Stimulated activated naive CD8-positive, alpha-beta T cell treated with anti-CD3 and anti-CD28 coated beads, Interleukin-15, Interleukin-2, amounts not matched to agents 100 ng/mL and 50 ng/mL, for 24 hours (primary cell): ENCODE results near the gene MRPL45.

Experiments
- H3K27ac Mint-ChIP-seq: one replicate; pipeline ENCODE4 v1.8.0; 2021; ENCODE audit warnings: mild to moderate bottlenecking, mixed read lengths
- H3K27me3 Mint-ChIP-seq: one replicate; pipeline ENCODE4 v1.8.0; 2021; ENCODE audit warnings: mixed read lengths
- H3K36me3 Mint-ChIP-seq: one replicate; pipeline ENCODE4 v1.8.0; 2021; ENCODE audit warnings: low read depth, mixed read lengths
- H3K4me1 Mint-ChIP-seq: one replicate; pipeline ENCODE4 v1.8.0; 2021; ENCODE audit warnings: low read depth, mixed read lengths
- H3K4me3 Mint-ChIP-seq: one replicate; pipeline ENCODE4 v1.8.0; 2021; ENCODE audit warnings: mild to moderate bottlenecking, mixed read lengths
- H3K9me3 Mint-ChIP-seq: one replicate; pipeline ENCODE4 v1.8.0; 2021; ENCODE audit warnings: mixed read lengths

Gene MRPL45

DNA sequence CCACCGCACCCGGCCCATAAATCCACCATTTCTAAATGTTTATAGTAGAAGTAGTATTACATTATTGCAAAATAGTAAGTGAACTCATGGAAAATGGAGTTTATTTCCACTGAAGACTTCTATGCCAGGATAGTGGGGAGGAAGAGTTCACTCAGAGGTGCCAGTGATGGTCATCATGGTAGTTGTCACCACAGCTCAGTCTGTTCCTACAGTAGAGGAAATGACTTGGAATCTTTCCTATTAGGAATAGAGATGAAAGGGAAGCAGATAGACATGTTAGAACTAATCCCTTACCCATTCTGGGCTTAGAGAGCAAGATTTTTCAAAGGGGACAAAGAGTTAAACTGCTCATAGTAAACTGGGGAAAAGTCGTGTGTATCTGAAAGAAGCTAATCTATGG, 20.1 kb downstream of the MRPL45 start:
- Mint-ChIP-seq H3K36me3 (peaks cover 48% of the 10 kb centered on the region), H3K4me1 (no peaks in the 10 kb centered on the region), H3K27me3 (no peaks in the 10 kb centered on the region), H3K27ac (no peak overlapping the region), H3K9me3 (no peaks in the 10 kb centered on the region), H3K4me3 (no peak overlapping the region)

DNA sequence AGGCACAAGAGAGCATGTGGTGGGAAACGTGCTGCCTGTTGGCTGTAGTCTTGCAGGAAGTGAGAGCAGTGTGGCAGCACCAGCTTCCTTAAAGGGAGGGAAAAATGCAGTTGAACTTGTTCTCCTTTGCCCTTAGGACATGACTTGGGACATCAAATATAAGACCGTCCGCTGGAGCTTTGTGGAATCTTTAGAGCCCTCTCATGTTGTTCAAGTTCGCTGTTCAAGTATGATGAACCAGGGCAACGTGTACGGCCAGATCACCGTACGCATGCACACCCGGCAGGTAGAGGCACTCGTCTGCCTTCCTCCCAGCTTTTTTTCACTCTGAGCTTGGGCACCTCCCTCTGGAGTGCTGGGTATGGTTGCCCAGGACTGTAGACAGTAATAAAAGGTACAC, 23.5 kb downstream of the MRPL45 start:
- Mint-ChIP-seq H3K36me3 (peaks cover 49% of the 10 kb centered on the region), H3K4me1 (peaks cover 4% of the 10 kb centered on the region), H3K9me3 (no peaks in the 10 kb centered on the region), H3K4me3 (no peak overlapping the region), H3K27me3 (no peaks in the 10 kb centered on the region), H3K27ac (no peak overlapping the region)

DNA sequence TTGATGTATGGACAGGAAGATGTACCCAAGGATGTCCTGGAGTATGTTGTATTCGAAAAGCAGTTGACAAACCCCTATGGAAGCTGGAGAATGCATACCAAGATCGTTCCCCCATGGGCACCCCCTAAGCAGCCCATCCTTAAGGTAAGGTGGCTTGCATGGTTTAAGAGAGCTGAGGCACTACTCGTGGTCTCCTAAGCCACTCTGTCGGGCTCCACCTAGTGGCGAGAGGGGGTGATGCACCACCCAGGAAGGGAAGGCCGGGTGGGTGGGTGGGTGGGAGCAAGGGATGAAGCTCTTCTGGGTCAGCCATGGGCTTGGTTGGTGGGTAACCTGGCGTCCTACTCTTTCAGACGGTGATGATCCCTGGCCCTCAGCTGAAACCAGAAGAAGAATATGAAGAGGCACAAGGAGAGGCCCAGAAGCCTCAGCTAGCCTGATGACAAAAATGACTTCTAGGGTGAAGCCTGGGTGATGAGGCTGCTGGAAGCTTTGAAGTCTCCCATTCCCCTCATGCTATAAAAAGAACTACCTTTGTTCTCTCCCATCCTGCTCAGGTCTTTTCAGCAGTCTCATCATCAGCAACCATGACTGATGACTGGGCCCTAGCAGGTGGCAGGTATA, 25.3 kb downstream of the MRPL45 start:
- no peak overlapping the region for H3K4me3 Mint-ChIP-seq
- peaks cover 41% of the 10 kb centered on the region for H3K36me3 Mint-ChIP-seq
- no peak overlapping the region for H3K27ac Mint-ChIP-seq
- no peaks in the 10 kb centered on the region for H3K27me3 Mint-ChIP-seq
- no peaks in the 10 kb centered on the region for H3K9me3 Mint-ChIP-seq
- H3K4me1 Mint-ChIP-seq, result peaks cover 4% of the 10 kb centered on the region

DNA sequence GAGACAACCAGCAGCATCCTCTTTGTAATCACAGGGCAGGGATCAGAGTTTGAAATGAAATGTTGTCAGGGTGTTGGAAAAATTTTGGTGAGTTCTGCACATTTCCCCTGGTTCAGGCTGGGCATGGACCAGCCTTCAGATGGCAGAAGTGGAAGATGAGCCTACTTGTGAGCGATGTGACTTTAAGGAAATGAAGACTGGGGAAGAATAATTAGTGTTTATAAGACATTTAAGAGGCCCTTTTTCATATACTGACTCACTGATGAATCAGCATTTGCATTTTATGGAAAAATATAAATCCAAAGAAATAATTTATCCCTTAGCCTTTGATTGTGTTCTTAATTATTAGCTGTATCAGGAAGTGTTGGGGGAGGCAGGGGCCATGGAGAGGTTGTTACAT, 25.9 kb downstream of the MRPL45 start:
- Mint-ChIP-seq H3K27me3 (no peaks in the 10 kb centered on the region), H3K4me3 (no peak overlapping the region), H3K36me3 (peaks cover 35% of the 10 kb centered on the region), H3K4me1 (peaks cover 4% of the 10 kb centered on the region), H3K27ac (no peak overlapping the region), H3K9me3 (no peaks in the 10 kb centered on the region)

DNA sequence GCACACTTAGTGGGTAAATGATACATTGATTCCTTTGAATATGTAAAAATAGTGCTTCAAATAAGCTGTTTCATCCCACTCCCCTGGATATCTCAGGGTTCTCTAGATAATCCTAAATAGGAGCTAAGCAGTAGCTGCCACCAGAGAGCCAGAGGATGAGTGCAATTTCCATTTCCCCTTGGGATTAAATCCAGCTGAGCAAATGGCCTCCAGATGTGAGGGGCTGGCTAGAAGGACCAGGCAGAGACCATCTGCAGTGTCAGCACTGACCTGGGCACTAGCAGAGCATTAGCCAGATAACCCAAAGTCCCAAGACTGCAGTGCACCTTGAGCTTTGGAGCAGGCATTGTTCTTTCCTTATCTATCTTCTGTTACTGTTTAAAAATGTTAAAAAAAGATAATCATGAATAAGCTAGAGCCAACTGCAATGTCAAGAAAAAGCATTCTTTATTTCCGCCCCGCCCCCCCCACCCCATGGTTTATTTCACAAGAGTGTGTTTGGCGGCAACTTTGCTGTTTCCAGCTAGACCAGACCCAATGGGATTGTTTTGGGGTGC, 27.3 kb downstream of the MRPL45 start:
- H3K36me3 Mint-ChIP-seq, result peaks cover 30% of the 10 kb centered on the region

DNA sequence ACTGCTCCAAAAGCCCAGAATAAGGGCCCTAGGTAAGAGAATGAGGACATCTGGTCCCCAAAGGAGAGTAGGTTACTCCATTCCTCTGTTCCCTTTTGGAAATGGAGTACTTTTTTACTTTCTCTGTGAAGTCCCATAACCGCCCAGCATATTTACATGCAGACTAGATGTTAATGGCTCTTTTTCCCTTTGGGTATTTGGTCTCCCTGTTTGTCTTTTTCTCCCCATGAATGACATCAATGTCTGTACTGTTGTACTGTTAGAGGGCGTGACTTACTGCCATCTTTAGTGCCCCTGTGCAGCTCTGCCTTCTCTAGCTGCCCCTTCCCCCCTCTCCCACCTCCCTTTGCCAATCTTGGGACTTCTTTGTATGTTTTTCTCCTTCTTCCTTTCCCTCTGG, 27.8 kb downstream of the MRPL45 start:
- Mint-ChIP-seq H3K27ac (no peak overlapping the region), H3K27me3 (no peaks in the 10 kb centered on the region), H3K4me1 (peaks cover 4% of the 10 kb centered on the region), H3K36me3 (peaks cover 30% of the 10 kb centered on the region), H3K4me3 (no peak overlapping the region), H3K9me3 (no peaks in the 10 kb centered on the region)

More for the DNA sequence above, 27.3 kb downstream of the MRPL45 start:
- peaks cover 4% of the 10 kb centered on the region for H3K4me1 Mint-ChIP-seq
- no peak overlapping the region for H3K27ac Mint-ChIP-seq
- H3K27me3 Mint-ChIP-seq, result no peaks in the 10 kb centered on the region
- no peak overlapping the region for H3K4me3 Mint-ChIP-seq
- no peaks in the 10 kb centered on the region for H3K9me3 Mint-ChIP-seq

DNA sequence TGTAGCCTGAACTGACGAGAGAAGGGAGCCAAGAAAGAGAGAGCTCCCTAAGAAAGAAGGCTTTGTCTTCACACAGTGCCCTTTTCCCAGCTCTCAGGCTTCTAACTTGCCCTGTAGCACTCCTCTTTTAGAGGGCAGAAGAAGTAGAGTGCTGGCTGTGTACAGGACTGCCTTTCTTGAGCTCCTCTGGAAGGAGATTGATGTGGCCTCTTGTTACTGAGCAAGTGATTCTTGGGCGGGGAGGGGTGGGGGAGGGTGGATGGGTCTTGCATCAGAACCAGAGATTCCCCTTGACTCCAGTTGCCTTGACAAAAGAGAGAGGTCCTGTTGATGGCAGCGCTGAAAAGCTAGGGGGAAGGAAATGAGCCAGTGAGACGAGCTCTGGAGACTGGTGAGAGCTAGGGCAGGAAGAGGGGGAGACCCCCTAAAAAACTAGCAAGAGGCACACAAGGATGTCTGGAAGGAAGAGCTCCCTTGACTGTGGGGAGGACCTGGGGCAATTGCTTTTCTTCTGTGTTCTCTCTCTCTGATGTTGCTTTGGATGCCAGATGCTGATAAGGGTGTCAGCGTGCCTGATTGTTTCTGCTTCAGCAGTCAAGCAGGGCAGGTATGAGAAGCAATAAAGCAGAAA, 28.4 kb downstream of the MRPL45 start:
- Mint-ChIP-seq H3K9me3 (no peaks in the 10 kb centered on the region), H3K27ac (peak overlapping the region; percentile 21), H3K27me3 (no peaks in the 10 kb centered on the region), H3K4me3 (no peak overlapping the region), H3K4me1 (peaks cover 4% of the 10 kb centered on the region), H3K36me3 (peaks cover 27% of the 10 kb centered on the region)

DNA sequence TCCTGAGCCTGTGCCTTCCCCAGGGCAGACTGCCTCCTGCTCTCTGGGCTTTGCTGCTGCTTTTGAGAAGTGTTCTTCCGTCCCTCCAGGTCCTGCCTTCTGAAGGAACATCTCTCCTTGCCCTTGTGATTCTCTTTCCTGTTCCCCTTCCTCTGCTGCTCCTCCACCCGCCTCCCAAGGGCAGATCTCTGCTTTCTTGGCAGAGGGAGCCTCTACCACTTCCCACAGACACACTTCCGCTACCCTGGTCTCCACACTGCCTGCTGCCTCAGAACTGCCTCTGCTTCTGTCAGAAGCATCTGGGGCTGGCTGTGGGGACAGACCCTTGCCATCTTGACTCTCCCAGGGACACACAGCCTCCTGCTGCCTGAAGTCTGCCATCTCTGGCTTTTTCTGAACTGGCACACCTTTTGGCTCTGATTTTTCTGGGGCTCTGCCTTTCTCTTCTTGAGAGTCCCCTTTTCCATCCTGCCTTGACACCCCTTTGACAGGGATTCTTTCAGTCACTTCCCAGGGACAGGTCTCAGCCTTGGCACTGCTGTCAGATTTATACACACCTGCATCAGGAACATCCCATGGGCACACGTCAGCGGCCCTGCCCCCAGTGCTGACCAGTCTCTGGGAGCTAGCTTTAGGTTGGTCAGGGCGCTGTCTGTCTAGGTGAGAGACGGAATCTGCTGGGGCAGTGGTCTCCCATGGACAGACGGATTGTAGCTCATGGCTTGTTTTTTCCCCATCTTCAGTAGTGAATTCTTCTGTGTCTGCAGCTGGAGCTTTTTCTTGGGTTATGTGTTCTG, 30.2 kb downstream of the MRPL45 start:
- Mint-ChIP-seq H3K36me3 (peaks cover 12% of the 10 kb centered on the region), H3K4me1 (peaks cover 4% of the 10 kb centered on the region), H3K4me3 (no peak overlapping the region), H3K9me3 (no peaks in the 10 kb centered on the region), H3K27me3 (no peaks in the 10 kb centered on the region), H3K27ac (no peak overlapping the region)

DNA sequence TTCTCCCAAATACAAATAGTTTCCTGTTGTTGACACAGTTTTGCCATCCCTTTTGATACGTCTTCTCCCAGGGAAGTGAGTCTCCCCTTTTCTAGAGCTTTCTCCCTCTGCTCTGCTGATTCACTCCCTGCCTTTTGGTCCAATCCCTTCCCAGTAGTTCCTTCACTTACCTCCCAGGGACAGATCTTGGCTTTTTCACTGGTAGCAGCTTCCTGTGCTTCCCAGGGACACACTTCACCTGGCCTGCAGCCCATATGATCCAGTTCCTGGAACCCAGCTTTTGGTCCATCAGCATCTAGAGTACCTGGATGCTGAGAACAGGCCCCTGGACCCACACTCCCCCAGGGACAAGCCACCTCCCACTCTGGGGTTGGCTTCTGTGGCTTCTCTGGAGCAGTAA, 31.0 kb downstream of the MRPL45 start:
- no peaks in the 10 kb centered on the region for H3K9me3 Mint-ChIP-seq
- H3K4me1 Mint-ChIP-seq, result peaks cover 4% of the 10 kb centered on the region
- peaks cover 7% of the 10 kb centered on the region for H3K36me3 Mint-ChIP-seq
- H3K27me3 Mint-ChIP-seq, result no peaks in the 10 kb centered on the region
- no peak overlapping the region for H3K4me3 Mint-ChIP-seq
- H3K27ac Mint-ChIP-seq, result no peak overlapping the region

DNA sequence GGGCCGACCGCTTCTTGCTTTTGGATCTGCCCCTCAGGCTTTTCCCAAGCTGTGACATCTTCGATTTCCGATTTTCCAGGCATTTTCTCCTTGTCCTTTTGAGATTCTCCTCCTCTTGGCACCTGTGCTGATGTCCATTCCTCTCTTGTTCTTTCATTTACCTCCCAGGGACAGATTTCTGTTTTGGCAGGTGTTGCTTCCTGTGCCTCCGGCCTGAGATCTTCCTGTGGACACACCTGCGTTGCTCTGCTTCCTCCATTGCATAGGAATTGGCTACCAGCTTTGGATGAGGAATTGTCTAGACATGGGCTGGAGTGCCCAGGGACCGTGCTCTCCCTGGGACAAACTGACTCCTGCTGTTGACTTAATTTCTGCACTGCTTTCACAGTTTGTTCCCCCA, 31.7 kb downstream of the MRPL45 start:
- H3K27me3 Mint-ChIP-seq, result peaks cover 2% of the 10 kb centered on the region
- H3K4me3 Mint-ChIP-seq, result no peak overlapping the region
- H3K9me3 Mint-ChIP-seq, result no peaks in the 10 kb centered on the region
- H3K36me3 Mint-ChIP-seq, result peaks cover 3% of the 10 kb centered on the region
- peaks cover 4% of the 10 kb centered on the region for H3K4me1 Mint-ChIP-seq
- H3K27ac Mint-ChIP-seq, result no peak overlapping the region

DNA sequence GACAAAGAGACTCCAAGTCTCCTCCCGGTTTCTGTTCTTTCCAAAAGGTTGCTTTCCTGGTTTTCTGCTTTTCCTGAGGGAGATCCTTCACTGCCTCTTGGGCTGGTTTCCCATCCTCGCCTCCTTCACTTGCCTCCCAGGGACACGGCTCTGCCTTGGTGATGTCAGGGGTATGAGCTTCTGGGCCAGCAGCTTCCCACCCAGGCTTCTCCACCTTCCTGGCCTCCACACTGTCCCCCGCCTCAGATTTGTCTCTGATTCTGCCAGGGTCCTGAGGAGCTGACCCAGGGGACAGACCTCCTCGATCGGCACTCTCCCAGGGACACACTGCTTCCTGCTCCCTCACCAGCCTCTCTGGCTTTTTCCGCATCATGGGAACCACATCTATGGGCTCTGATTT, 32.3 kb downstream of the MRPL45 start:
- Mint-ChIP-seq H3K27ac (no peak overlapping the region), H3K4me3 (no peak overlapping the region), H3K9me3 (no peaks in the 10 kb centered on the region), H3K36me3 (no peaks in the 10 kb centered on the region), H3K4me1 (peaks cover 4% of the 10 kb centered on the region), H3K27me3 (peaks cover 4% of the 10 kb centered on the region)

DNA sequence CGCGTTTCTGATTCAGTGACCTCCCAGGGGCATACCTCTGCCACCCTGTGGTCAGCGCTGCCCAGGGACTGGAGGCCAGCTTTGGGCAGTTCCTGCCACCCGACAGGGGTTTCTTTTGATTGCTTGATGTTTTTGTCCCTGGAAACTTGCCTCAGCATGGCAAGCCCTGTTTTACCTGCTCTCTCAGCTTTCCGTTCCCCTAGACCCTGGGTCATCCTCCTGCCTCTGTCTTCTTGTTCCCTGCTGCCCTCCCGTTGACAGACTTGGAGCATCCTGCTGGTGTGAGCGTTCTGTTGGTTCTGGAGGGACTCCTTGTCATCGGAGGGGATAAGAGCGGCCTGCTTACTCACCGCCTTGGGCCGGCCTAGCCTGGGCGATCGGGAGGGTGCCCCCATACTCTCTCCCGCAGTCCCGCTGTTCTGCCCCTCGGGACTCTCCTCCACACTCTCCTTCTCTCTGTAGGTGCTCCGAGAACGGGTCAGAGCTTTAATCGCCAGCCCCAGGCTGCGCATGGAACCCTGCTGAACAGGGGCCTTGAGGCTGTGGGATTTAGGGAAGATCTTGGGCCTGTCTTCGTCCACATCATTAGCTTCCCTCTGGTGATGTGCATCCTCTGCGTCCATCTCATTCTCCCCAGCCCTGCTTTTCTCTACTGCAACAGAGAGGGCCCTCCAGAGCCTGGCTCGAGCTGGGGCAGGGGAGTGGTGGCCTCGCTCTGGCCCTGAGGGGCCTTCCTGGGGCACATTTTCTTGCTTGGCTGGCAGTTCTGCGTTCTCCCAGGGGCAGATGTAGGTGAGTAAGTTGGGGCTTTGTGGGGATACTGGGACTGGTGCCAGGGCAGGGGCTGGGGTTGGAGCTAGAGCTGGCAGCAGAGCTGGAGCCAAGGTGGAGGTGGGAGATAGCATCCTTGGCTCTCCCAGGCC, 33.1 kb downstream of the MRPL45 start:
- H3K27me3 Mint-ChIP-seq, result peaks cover 4% of the 10 kb centered on the region
- peaks cover under 1% of the 10 kb centered on the region for H3K4me1 Mint-ChIP-seq
- H3K27ac Mint-ChIP-seq, result no peak overlapping the region
- H3K9me3 Mint-ChIP-seq, result no peaks in the 10 kb centered on the region
- no peak overlapping the region for H3K4me3 Mint-ChIP-seq
- no peaks in the 10 kb centered on the region for H3K36me3 Mint-ChIP-seq

DNA sequence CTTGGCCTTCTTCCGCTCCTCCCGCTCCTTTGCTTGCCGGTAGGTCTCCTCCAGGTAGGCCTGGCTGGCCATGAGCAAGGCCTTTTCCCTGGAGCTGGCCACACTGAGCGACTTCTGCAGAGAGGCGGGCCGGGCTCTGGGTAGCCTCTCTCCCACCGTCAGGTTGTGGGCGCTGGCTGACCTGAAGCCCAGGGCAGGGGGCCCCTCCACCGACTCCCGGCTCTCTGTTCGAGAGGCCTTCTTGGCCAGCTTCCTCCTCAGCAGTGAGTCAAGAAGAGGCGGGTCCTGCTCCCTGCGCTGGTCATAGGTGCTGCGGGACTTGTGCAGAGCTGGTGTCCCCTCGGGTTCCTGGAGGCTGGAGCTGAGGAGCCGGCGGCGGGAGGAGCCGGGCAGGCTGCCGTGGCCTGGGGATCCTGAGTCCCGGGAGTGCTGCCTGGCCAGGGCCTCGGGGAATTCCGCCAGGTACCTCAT, 34.0 kb downstream of the MRPL45 start:
- Mint-ChIP-seq H3K36me3 (no peaks in the 10 kb centered on the region), H3K9me3 (no peaks in the 10 kb centered on the region), H3K4me1 (no peaks in the 10 kb centered on the region), H3K4me3 (no peak overlapping the region), H3K27me3 (peaks cover 4% of the 10 kb centered on the region), H3K27ac (no peak overlapping the region)

DNA sequence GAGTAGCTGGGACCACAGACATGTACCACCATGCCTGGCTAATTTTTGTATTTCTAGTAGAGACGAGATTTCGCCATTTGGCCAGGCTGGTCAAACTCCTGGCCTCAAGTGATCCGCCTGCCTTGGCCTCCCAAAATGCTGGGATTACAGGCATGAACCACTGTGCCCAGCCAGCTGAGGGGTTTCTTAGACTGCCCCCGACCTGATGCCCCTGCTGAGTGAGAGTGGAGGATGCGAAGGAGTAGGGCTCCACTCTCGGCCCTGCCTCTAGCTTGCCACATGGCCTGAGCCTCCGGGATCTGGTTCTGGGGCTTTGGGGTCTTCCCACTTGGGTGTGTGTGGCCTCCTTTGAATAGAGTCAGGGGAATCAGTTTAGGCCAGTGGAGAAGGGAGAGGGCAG, 35.8 kb downstream of the MRPL45 start:
- Mint-ChIP-seq H3K9me3 (no peaks in the 10 kb centered on the region), H3K4me3 (no peak overlapping the region), H3K27me3 (peaks cover 4% of the 10 kb centered on the region), H3K27ac (no peak overlapping the region), H3K36me3 (no peaks in the 10 kb centered on the region), H3K4me1 (no peaks in the 10 kb centered on the region)
